Peyer's patch (tissue), 4 donors: ENCODE data around the gene KMT5B. TPM values are rescaled to one million over a fixed set of nuclear protein-coding genes. Genes with fewer than 3 reads are reported as not detected.

ENCODE experiments used
- DNase-seq, 3 donors: peaks; one replicate each; pipeline ENCODE4 v3.0.0-alpha.2; 2017 to 2019
- H3K27ac ChIP-seq, 4 donors: fragments of 200-600 bp; sonication (generic); one replicate each; pipeline ENCODE4 v1.5.1; 2016 to 2019
- H3K27me3 ChIP-seq, 2 donors: fragments of 200-600 bp; sonication (generic); one replicate each; pipeline ENCODE4 v1.5.1; 2019
- H3K36me3 ChIP-seq, 3 donors: fragments of 200-600 bp; sonication (generic); one replicate each; pipeline ENCODE4 v1.5.1; 2016 to 2019
- H3K4me1 ChIP-seq, 4 donors: fragments of 200-600 bp; sonication (generic); one replicate each; pipeline ENCODE4 v1.5.1; 2016 to 2019
- H3K4me3 ChIP-seq, 4 donors: fragments of 200-600 bp; sonication (generic); 1 replicate in 3 of 4; 2 replicates in 1 of 4; pipeline ENCODE4 v1.5.1; 2016 to 2019; ENCODE audit warnings: mild to moderate bottlenecking in 1 of 4
- H3K9me3 ChIP-seq, 4 donors: fragments of 200-600 bp; sonication (generic); one replicate each; pipeline ENCODE4 v1.5.1; 2016 to 2019; ENCODE audit warnings: mild to moderate bottlenecking in 1 of 4
- CTCF ChIP-seq, 6 experiments: fragments of 450-650 bp in 4 of 6; fragments of 200-600 bp in 2 of 6; sonication (generic) in 1 of 6; IDR thresholded peaks; one replicate each; pipeline ENCODE4 v1.5.1; 2017 to 2019; ENCODE audit warnings: antibody characterized with exemption in 6 of 6, mild to moderate bottlenecking in 3 of 6, moderate library complexity in 1 of 6
- POLR2A ChIP-seq, 2 donors: fragments of 450-650 bp; IDR thresholded peaks; one replicate each; pipeline ENCODE4 v1.5.1; 2017; ENCODE audit warnings: antibody characterized with exemption in 2 of 2, mild to moderate bottlenecking in 2 of 2, moderate library complexity in 2 of 2
- total RNA-seq, 4 donors: library from RNA; depleted of rRNA; stranded (reverse); fragments of >200 nt; gene quantifications; one replicate each; pipeline ENCODE4 v1.1.0, GENCODE V29; 2016

KMT5B gene
- total RNA-seq, 4 donors from 2014 or later: 55.3 to 74.8 (median 60.3) TPM

GRCh38 chr11:68165601-68166000, 47.5 kb downstream of the KMT5B start:
- TF ChIP-seq CTCF (IDR thresholded peaks at IDR 0.05) (no peak), POLR2A (IDR thresholded peaks at IDR 0.05) (no peak)
- no peak for DNase-seq
- H3K9me3 ChIP-seq: no peaks in the 10 kb centered on the region
- no peak overlapping the region for H3K27ac ChIP-seq
- H3K4me3 ChIP-seq: no peak overlapping the region
- H3K27me3 ChIP-seq: no peaks in the 10 kb centered on the region
- peaks cover 0 to 76% (median 0%) of the 10 kb centered on the region in 3 donors for H3K36me3 ChIP-seq
- H3K4me1 ChIP-seq: no peaks in the 10 kb centered on the region

GRCh38 chr11:68164437-68164836, 48.7 kb downstream of the KMT5B start:
- no peak for DNase-seq
- TF ChIP-seq POLR2A (IDR thresholded peaks at IDR 0.05): no peak
- no peak for TF ChIP-seq CTCF (IDR thresholded peaks at IDR 0.05)
- peaks cover 0 to 68% (median 0%) of the 10 kb centered on the region in 3 donors for H3K36me3 ChIP-seq
- no peak overlapping the region for H3K27ac ChIP-seq
- no peaks in the 10 kb centered on the region for H3K4me1 ChIP-seq
- no peaks in the 10 kb centered on the region for H3K9me3 ChIP-seq
- H3K27me3 ChIP-seq: no peaks in the 10 kb centered on the region
- H3K4me3 ChIP-seq: no peak overlapping the region

GRCh38 chr11:68163691-68164090, 49.4 kb downstream of the KMT5B start:
- no peak for DNase-seq
- no peak for TF ChIP-seq POLR2A (IDR thresholded peaks at IDR 0.05)
- no peak overlapping the region for H3K27ac ChIP-seq
- no peaks in the 10 kb centered on the region for H3K9me3 ChIP-seq
- no peak overlapping the region for H3K4me3 ChIP-seq
- H3K36me3 ChIP-seq: peaks cover 0 to 67% (median 0%) of the 10 kb centered on the region in 3 donors
- H3K27me3 ChIP-seq: no peaks in the 10 kb centered on the region
- H3K4me1 ChIP-seq: no peaks in the 10 kb centered on the region

- no peak overlapping the region for H3K27ac ChIP-seq
- TF ChIP-seq POLR2A (IDR thresholded peaks at IDR 0.05) (no peak), CTCF (IDR thresholded peaks at IDR 0.05) (no peak)
These were observed 52.9 kb downstream of the KMT5B start for GRCh38 chr11:68160100-68160695.

GRCh38 chr11:68159665-68160064, 53.4 kb downstream of the KMT5B start:
- peaks cover 0 to 62% (median 0%) of the 10 kb centered on the region in 3 donors for H3K36me3 ChIP-seq

More at GRCh38 chr11:68160100-68160695, 52.9 kb downstream of the KMT5B start:
- H3K4me1 ChIP-seq: no peaks in the 10 kb centered on the region
- H3K9me3 ChIP-seq: no peaks in the 10 kb centered on the region
- no peaks in the 10 kb centered on the region for H3K27me3 ChIP-seq
- peaks cover 0 to 61% (median 0%) of the 10 kb centered on the region in 3 donors for H3K36me3 ChIP-seq
- H3K4me3 ChIP-seq: no peak overlapping the region
- DNase-seq: no peak

More at GRCh38 chr11:68159665-68160064, 53.4 kb downstream of the KMT5B start:
- no peak for TF ChIP-seq POLR2A (IDR thresholded peaks at IDR 0.05)
- TF ChIP-seq CTCF (IDR thresholded peaks at IDR 0.05): no peak
- H3K4me3 ChIP-seq: no peak overlapping the region
- no peaks in the 10 kb centered on the region for H3K9me3 ChIP-seq
- no peaks in the 10 kb centered on the region for H3K27me3 ChIP-seq
- no peak overlapping the region for H3K27ac ChIP-seq
- H3K4me1 ChIP-seq: no peaks in the 10 kb centered on the region
- DNase-seq: no peak
